ENCODE results near the gene IL21R.

IL21R gene

GRCh38 chr16:27367461-27368357, 34.3 kb upstream of the IL21R start:
- no peak for TF ChIP-seq GATA2 (IDR thresholded peaks at IDR 0.05; ENCODE audit: low read depth, low read length)
- no peak for TF ChIP-seq GATA3 (IDR thresholded peaks at IDR 0.05; ENCODE audit: low read depth, low read length)

GRCh38 chr16:27368358-27368722, 33.6 kb upstream of the IL21R start:
- TF ChIP-seq GATA2 (IDR thresholded peaks at IDR 0.05; ENCODE audit: low read depth, low read length) (no peak), GATA3 (IDR thresholded peaks at IDR 0.05; ENCODE audit: low read depth, low read length) (no peak)

GRCh38 chr16:27369806-27370205, 32.2 kb upstream of the IL21R start:
- no peak for TF ChIP-seq GATA3 (IDR thresholded peaks at IDR 0.05; ENCODE audit: low read depth, low read length)
- no peak for TF ChIP-seq GATA2 (IDR thresholded peaks at IDR 0.05; ENCODE audit: low read depth, low read length)

GRCh38 chr16:27370318-27370717, 31.7 kb upstream of the IL21R start:
- TF ChIP-seq GATA3 (IDR thresholded peaks at IDR 0.05; ENCODE audit: low read depth, low read length): no peak
- TF ChIP-seq GATA2 (IDR thresholded peaks at IDR 0.05; ENCODE audit: low read depth, low read length): no peak

GRCh38 chr16:27373312-27373711, 28.7 kb upstream of the IL21R start:
- TF ChIP-seq GATA2 (IDR thresholded peaks at IDR 0.05; ENCODE audit: low read depth, low read length): no peak

GRCh38 chr16:27374221-27374803, 27.7 kb upstream of the IL21R start:
- TF ChIP-seq GATA3 (IDR thresholded peaks at IDR 0.05; ENCODE audit: low read depth, low read length): no peak
- no peak for TF ChIP-seq GATA2 (IDR thresholded peaks at IDR 0.05; ENCODE audit: low read depth, low read length)

- TF ChIP-seq GATA2 (IDR thresholded peaks at IDR 0.05; ENCODE audit: low read depth, low read length) (no peak), GATA3 (IDR thresholded peaks at IDR 0.05; ENCODE audit: low read depth, low read length) (no peak)
These were observed 27.1 kb upstream of the IL21R start for GRCh38 chr16:27374804-27375425.

- TF ChIP-seq GATA3 (IDR thresholded peaks at IDR 0.05; ENCODE audit: low read depth, low read length) (no peak), GATA2 (IDR thresholded peaks at IDR 0.05; ENCODE audit: low read depth, low read length) (no peak)
These were observed 24.1 kb upstream of the IL21R start for GRCh38 chr16:27377666-27378485.

GRCh38 chr16:27378871-27379481, 23.0 kb upstream of the IL21R start:
- no peak for TF ChIP-seq GATA2 (IDR thresholded peaks at IDR 0.05; ENCODE audit: low read depth, low read length)
- TF ChIP-seq GATA3 (IDR thresholded peaks at IDR 0.05; ENCODE audit: low read depth, low read length): no peak

GRCh38 chr16:27379919-27380318, 22.1 kb upstream of the IL21R start:
- TF ChIP-seq GATA2 (IDR thresholded peaks at IDR 0.05; ENCODE audit: low read depth, low read length) (no peak), GATA3 (IDR thresholded peaks at IDR 0.05; ENCODE audit: low read depth, low read length) (no peak)

GRCh38 chr16:27381236-27381635, 20.7 kb upstream of the IL21R start:
- TF ChIP-seq GATA2 (IDR thresholded peaks at IDR 0.05; ENCODE audit: low read depth, low read length) (no peak), GATA3 (IDR thresholded peaks at IDR 0.05; ENCODE audit: low read depth, low read length) (no peak)

GRCh38 chr16:27381974-27382855, 19.8 kb upstream of the IL21R start:
- TF ChIP-seq GATA3 (IDR thresholded peaks at IDR 0.05; ENCODE audit: low read depth, low read length): no peak
